ENCODE measurements around the gene UGT1A7.

Gene UGT1A7

GRCh38 chr2:233801357-233802131, 119.8 kb downstream of the UGT1A7 start:
- no peak for DNase-seq

DNA sequence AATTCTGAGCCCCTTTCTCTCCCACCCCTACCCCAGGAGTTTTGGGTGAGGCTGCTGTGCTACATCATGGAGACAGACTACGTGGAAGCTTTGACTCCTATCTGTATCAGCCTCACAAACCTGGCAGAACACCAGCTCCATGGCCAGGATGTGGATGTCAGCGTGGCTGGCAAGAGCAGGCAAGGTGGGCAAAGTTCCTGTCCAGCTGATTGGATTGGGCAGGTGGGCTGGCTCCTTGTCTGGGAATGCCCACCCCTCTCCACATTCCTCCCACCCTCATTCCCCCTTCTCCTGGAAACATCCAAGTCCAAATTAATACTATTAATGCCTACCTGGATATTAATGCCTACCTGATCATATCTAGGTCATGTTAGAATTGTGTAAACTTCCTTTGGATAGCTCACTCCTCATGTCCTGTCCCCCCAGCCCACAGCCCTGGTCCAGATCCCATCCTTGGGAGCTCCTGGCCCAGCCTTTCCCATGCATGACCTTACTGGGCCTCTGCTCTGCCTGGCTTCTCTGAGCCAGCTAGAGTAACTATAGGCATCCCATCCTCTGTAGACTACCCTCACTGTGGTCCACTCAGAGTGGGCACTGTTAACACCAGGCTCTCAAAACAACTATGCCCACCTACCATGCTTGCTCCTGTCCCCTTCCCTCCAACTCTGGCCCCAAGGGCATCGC, 120.6 kb downstream of the UGT1A7 start:
- DNase-seq: no peak

DNA sequence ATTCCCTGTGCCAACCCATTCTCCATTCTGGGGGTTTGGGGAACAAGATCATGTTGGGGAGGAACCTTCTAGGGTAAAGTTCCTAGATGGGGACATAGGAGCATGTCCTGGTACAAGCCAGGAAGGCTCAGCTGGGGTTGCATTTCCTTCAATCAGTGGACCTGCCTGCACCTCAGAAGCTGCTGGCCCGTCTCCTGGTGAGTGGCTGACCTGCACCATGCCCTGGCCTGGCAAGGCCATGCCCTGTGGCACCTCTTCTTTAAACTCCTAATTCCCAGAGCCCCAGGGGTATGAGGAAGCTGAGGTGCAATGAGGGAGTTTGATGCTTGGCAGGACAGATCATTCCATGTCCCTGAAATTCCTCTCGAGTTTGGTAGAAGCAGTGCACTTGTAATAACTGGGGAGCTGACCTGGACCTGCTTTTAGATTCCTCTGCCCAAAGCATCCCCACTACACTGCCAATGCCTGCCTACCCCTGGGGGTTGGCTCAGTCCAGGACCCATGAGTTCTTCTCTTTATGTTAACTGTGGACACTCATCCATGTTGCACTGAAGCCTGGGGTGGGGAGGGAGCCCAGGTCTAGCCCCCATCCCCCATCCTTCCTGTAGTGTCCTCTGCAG, 121.7 kb downstream of the UGT1A7 start:
- DNase-seq: no peak

DNA sequence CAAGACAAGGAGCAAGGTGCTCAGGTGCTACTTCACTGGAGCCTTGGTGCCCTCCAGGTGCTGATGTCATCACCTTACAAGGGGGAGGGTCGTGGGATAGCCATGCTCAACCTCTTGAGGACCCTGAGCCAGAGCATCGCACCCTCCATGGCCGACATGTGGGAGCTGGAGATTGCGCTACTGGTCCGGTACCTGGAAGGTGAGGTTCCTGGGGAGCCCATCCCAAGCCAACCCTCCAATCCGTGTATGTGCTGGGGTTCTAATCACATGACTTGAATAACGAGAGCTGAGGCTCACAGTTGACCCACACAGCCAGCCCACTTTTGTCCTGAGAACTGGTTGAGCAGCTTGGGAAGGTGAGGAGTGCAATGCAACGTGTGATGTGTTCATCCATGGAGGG, 122.3 kb downstream of the UGT1A7 start:
- DNase-seq: no peak

DNA sequence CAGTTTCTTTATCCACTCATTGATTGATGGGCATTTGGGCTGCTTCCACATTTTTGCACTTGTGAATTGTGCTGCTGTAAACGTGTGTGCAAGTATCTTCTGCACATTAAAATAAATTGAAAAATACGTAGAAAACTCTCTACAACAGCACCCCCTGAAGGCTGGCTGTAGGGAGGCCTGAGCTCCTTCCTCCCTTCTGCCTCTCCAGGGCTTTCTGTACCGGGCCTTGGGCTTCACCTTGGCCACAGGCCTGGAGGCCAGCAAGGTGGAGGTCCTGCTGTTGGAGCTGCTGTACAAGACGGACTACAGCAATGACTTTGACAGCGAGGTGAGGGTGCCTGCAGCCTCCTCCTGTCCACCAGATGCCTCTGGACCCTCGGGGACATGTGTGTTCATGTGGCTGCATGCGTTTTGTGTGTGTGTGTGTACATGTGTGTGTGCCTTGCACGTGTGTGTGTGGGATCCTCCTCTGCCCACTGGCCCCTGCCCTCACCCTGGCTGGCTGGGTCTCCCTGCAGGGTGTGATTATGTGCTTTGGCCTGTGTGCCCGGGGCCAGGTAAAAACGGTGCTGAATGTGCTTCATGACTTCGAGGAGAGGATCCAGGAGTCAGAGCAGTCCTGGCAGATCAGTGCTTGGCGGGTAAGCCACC, 125.6 kb downstream of the UGT1A7 start:
- no peak for DNase-seq

DNA sequence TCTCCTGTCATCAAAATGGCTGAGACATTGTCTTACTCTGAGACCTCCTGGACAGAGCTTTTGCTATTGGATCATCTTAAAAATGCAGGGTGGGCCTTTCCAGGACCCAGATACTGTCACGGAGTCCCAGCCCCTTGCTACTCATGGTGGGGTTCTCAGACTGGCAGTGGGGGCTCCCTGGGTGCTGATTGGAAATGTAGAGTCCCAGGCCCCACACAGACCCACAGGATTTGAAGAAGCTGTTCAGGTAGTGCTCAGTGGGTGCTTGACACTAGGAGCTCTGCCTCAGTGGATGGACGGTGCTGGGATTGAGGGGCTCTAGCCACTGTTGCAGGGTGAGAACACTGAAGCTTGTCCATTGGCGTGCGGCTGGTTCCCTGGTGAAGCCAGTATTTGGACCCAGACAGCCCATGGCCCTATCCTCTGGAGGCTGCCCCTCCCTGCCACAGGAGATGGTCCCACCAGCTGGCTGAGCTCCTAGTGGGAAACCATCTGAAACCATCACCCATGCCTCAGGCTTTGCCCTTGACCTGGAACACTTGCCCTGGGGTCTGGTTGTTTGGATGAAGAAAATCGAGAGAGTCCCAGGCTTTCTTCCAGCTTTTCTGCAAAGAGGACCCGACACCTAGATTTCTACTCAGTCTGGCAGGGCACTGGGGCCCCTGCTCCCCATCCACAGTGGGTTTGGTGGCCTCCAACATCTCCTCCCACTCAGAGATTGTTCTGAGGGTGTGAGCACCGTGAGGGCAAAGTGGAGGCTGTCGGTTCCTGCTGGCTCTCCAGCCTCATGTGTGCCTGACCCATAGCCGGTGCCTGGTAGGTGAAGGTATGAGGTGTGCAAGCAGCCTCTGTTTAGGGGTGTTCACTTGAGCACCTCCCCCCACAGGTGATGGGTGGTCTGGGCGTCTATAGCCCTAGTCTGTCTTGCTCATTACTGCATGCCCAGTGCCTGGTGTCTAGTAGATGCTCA, 126.5 kb downstream of the UGT1A7 start:
- no peak for DNase-seq

DNA sequence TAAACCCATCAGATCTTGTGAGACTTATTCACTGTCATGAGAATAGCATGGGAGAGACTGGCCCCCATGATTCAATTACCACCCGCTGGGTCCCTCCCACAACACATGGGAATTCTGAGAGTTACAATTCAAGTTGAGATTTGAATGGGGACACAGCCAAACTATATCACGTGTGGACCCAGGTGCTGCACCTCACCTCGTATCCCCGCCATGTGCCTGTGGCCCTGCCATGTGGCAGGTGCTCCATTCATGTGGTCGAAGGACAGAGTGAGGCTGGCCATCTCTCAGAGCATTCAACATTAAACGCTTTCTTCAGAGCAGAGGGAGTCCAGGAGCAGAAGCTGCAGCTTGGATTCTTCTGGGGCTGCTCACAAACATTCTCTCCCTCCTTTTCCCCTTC, 128.7 kb downstream of the UGT1A7 start:
- DNase-seq: no peak

DNA sequence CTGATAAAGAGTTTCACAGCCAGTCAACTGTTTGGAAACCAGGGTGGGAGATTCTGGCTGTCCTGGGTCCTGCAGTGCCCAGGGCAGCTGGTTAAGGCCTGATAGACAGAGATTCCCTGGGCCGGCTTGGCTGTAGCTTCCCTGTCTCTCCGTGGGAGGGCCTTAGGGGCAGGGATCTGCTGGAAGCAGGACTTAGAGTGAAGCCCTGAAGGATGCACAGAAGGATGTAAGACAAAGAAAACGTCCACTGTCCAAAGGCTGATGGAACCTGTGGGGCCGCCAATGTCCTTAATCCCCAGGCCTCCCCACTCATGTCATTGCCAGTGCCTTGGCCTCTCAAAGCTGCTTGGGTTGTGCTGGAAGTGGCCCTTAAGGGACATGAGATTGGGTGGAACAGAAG, 129.4 kb downstream of the UGT1A7 start:
- no peak for DNase-seq

DNA sequence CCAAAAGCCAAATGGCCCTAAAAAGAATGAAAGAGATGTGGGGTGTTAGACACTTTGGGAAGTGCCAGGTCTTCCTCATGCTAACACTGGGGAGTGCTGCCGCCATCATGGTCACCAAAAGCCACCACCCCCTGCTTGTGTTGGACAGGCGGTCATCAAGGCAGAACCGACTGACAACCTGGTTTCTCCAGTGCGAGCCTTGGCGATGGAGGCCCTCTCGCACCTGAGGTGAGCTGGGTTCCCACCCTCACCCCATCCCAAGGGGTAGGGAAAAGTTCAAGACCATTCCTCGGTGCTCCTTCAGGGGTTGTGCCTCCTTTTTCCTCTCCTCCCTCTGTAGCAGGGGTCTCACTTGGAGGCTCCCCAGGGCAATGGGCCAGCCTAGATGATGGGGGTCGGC, 130.0 kb downstream of the UGT1A7 start:
- no peak for DNase-seq

DNA sequence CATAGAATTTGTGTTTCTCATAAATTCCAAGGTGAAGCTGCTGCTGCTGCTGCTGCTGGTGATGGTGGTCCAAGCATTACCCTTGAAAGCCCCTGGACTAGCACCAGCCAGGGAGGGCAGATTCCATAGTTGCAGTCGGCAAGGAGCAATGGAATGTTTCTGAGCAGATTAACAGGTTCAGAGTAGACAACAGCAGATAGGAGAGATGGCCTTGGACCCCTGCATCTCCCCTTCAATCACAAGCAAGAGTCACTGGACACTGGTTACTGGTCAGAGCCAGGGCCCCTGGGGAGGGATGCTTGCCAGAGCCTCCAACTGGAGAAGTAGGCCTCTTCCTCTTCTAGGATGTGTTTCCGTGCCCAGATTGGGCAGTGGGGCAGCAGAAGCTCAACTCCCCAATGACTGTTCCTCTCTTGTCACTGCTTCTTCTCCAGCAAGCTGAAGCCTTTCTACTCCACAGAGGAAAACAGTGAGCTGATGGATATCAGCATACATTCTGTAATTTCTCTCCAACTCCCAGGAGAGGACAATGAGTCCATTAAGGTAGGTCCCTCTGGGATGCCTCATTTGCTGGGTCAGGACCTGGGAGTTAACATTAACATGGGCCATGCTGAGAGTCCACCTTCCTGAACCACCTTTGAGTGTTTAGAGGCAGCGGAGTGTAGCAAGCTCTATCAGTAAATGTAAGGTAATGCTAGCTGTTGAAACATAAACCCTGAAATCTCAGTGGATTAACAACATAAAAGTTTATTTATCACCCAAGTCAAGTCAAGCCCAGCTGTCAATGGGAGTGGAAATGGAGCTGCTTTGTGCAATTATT, 131.7 kb downstream of the UGT1A7 start:
- DNase-seq: no peak

GRCh38 chr2:233814056-233814835, 132.5 kb downstream of the UGT1A7 start:
- DNase-seq: no peak

GRCh38 chr2:233815861-233816260, 134.2 kb downstream of the UGT1A7 start:
- no peak for DNase-seq

- DNase-seq: peak; percentile 16
Observed at GRCh38 chr2:233816334-233816733, 134.6 kb downstream of the UGT1A7 start.

DNA sequence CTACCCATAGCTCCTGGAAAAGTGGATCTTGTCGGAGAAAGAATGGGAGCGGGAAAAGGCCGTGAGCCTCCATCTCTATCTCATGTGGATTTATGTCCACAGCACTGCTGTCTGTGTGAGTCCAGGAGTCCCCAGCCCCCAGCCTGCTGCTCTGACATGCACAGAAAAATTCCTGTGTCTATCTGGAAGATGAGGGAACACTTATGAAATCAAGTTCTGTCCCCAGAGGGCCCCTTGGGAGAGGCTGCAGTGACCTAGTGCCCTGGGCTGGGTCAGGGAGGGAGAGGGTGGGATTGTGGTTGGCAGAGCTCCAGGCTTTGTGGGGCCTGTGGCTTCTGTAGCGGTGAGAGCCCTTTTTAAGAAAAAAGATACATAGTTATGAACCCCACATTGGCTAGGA, 135.1 kb downstream of the UGT1A7 start:
- no peak for DNase-seq

GRCh38 chr2:233817361-233817911, 135.7 kb downstream of the UGT1A7 start:
- DNase-seq: no peak

- no peak for DNase-seq
Observed at GRCh38 chr2:233817995-233818638, 136.4 kb downstream of the UGT1A7 start.

GRCh38 chr2:233818639-233819621, 137.2 kb downstream of the UGT1A7 start:
- DNase-seq: no peak

All from DMS 273 treated with DMSO at 0.1 percent for 48 hours (cell line).